A549 (cell line): Measurements from ENCODE around the gene CAMK4.

Experiments used
- BHLHE40 ChIP-seq: IDR thresholded peaks from 2 replicates; pipeline ENCODE4 v1.6.1; 2012; ENCODE audit warnings: low read depth, low read length, inconsistent platforms
- GATA3 ChIP-seq: IDR thresholded peaks from 2 replicates; pipeline ENCODE4 v1.6.1; 2012; ENCODE audit warnings: borderline replicate concordance
- HEYL ChIP-seq: fragments of 250-450 bp; sonication (Bioruptor Pico); IDR thresholded peaks from 2 replicates; pipeline ENCODE4 v1.8.0; 2021; ENCODE audit warnings: mild to moderate bottlenecking, moderate library complexity
- HOXA7 ChIP-seq: fragments of 250-450 bp; sonication (Bioruptor Pico); IDR thresholded peaks from 2 replicates; pipeline ENCODE4 v1.5.0; 2020; ENCODE audit warnings: mild to moderate bottlenecking, moderate library complexity
- JUNB ChIP-seq: fragments of >200 bp; sonication (Bioruptor Twin); formaldehyde crosslinking; IDR thresholded peaks from 2 replicates; pipeline ENCODE4 v1.6.1; 2016
- KDM1A ChIP-seq: fragments of 200-600 bp; sonication (generic); IDR thresholded peaks from 2 replicates; pipeline ENCODE4 v1.6.1; 2016; ENCODE audit warnings: low read depth, mild to moderate bottlenecking
- MAZ ChIP-seq: fragments of 150-350 bp; IDR thresholded peaks from 2 replicates; pipeline ENCODE4 v1.6.1; 2014; ENCODE audit warnings: antibody characterized with exemption, low read depth, low read length, borderline replicate concordance
- POLR2A ChIP-seq: IDR thresholded peaks from 2 replicates; pipeline ENCODE4 v1.6.1; 2012; ENCODE audit warnings: mild to moderate bottlenecking, low read length
- POLR2AphosphoS2 ChIP-seq: conservative IDR thresholded peaks from 2 replicates; pipeline ENCODE4 v1.6.1; 2012; ENCODE audit warnings: low read length, improper control_type of control experiment, inconsistent platforms
- ZSCAN20 ChIP-seq: fragments of 250-450 bp; sonication (Bioruptor Pico); IDR thresholded peaks from 2 replicates; pipeline ENCODE4 v1.8.0; 2022; ENCODE audit warnings: mild to moderate bottlenecking, moderate library complexity
- TF ChIP-seq, protein P1 (sequence below): fragments of >200 bp; sonication (Bioruptor Twin); formaldehyde crosslinking; IDR thresholded peaks from 3 replicates; pipeline ENCODE4 v1.5.1; 2016
- TF ChIP-seq, protein P2 (sequence below): IDR thresholded peaks from 2 replicates; pipeline ENCODE4 v1.6.1; 2012
- TF ChIP-seq, protein P3 (sequence below): fragments of 250-450 bp; sonication (Bioruptor Pico); IDR thresholded peaks from 2 replicates; pipeline ENCODE4 v1.5.0; 2021; ENCODE audit warnings: mild to moderate bottlenecking, moderate library complexity, borderline replicate concordance

DNA sequence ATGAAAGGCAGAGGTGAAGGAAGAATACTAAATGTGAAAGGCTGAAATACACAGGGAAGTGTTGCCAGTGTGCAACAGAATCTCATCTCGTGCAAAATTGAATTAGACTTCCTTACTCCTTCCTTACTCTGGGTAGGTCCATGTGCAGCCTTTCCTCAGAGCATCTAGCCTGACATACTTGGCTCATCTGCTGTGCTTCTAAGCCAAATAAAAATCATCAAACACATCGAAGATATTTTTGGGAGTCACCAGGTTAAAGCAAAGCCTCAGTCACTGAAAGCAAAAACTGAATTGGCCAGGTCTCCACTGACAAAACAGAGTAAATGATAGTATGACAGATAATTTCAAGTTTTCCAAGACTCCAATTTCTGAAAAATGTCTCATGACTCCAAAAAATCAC, 268.8 kb downstream of the CAMK4 start:
- TF ChIP-seq POLR2A (no peak), HOXA7 (no peak), KDM1A (no peak), GATA3 (no peak), HEYL (CRISPR knock-in tag) (no peak), JUNB (no peak), BHLHE40 (no peak), ZSCAN20 (no peak), POLR2AphosphoS2 (no peak), MAZ (no peak)
- TF ChIP-seq, protein P1, sequence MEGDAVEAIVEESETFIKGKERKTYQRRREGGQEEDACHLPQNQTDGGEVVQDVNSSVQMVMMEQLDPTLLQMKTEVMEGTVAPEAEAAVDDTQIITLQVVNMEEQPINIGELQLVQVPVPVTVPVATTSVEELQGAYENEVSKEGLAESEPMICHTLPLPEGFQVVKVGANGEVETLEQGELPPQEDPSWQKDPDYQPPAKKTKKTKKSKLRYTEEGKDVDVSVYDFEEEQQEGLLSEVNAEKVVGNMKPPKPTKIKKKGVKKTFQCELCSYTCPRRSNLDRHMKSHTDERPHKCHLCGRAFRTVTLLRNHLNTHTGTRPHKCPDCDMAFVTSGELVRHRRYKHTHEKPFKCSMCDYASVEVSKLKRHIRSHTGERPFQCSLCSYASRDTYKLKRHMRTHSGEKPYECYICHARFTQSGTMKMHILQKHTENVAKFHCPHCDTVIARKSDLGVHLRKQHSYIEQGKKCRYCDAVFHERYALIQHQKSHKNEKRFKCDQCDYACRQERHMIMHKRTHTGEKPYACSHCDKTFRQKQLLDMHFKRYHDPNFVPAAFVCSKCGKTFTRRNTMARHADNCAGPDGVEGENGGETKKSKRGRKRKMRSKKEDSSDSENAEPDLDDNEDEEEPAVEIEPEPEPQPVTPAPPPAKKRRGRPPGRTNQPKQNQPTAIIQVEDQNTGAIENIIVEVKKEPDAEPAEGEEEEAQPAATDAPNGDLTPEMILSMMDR = no peak
- TF ChIP-seq, protein P2, sequence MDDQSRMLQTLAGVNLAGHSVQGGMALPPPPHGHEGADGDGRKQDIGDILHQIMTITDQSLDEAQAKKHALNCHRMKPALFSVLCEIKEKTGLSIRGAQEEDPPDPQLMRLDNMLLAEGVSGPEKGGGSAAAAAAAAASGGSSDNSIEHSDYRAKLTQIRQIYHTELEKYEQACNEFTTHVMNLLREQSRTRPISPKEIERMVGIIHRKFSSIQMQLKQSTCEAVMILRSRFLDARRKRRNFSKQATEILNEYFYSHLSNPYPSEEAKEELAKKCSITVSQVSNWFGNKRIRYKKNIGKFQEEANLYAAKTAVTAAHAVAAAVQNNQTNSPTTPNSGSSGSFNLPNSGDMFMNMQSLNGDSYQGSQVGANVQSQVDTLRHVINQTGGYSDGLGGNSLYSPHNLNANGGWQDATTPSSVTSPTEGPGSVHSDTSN = no peak
- TF ChIP-seq, protein P3, sequence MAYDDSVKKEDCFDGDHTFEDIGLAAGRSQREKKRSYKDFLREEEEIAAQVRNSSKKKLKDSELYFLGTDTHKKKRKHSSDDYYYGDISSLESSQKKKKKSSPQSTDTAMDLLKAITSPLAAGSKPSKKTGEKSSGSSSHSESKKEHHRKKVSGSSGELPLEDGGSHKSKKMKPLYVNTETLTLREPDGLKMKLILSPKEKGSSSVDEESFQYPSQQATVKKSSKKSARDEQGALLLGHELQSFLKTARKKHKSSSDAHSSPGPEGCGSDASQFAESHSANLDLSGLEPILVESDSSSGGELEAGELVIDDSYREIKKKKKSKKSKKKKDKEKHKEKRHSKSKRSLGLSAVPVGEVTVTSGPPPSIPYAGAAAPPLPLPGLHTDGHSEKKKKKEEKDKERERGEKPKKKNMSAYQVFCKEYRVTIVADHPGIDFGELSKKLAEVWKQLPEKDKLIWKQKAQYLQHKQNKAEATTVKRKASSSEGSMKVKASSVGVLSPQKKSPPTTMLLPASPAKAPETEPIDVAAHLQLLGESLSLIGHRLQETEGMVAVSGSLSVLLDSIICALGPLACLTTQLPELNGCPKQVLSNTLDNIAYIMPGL (CRISPR knock-in tag) = no peak
